Measurements from ENCODE around the gene MARCHF2.

The MARCHF2 gene

GRCh38 chr19:8393871-8394250, 19.2 kb upstream of the MARCHF2 start:
- TF ChIP-seq MYC (IDR thresholded peaks at IDR 0.05; ENCODE audit: low read depth, low read length) (no peak), POLR2A (IDR thresholded peaks at IDR 0.05; ENCODE audit: extremely low read depth, insufficient read length) (no peak), CTCF (IDR thresholded peaks at IDR 0.05; ENCODE audit: low read depth, low read length) (no peak), MAX (IDR thresholded peaks at IDR 0.05; ENCODE audit: low read depth, low read length) (no peak)
- H3K4me3 ChIP-seq (ENCODE audit: low read depth, low read length) = no peak overlapping the region
- peak; percentile 12 for DNase-seq (ENCODE audit: low read depth)

- DNase-seq (ENCODE audit: low read depth) = peak; percentile 34
- H3K4me3 ChIP-seq (ENCODE audit: low read depth, low read length) = no peak overlapping the region
- TF ChIP-seq CTCF (IDR thresholded peaks at IDR 0.05; ENCODE audit: low read depth, low read length) = no peak
- no peak for TF ChIP-seq MYC (IDR thresholded peaks at IDR 0.05; ENCODE audit: low read depth, low read length)
- no peak for TF ChIP-seq POLR2A (IDR thresholded peaks at IDR 0.05; ENCODE audit: extremely low read depth, insufficient read length)
- no peak for TF ChIP-seq MAX (IDR thresholded peaks at IDR 0.05; ENCODE audit: low read depth, low read length)
Observed at GRCh38 chr19:8395621-8396082, 17.5 kb upstream of the MARCHF2 start.

- TF ChIP-seq POLR2A (IDR thresholded peaks at IDR 0.05; ENCODE audit: extremely low read depth, insufficient read length) (no peak), MAX (IDR thresholded peaks at IDR 0.05; ENCODE audit: low read depth, low read length) (no peak), CTCF (IDR thresholded peaks at IDR 0.05; ENCODE audit: low read depth, low read length) (no peak), MYC (IDR thresholded peaks at IDR 0.05; ENCODE audit: low read depth, low read length) (no peak)
Observed at GRCh38 chr19:8396185-8396562, 16.9 kb upstream of the MARCHF2 start.

GRCh38 chr19:8396563-8397203, 16.4 kb upstream of the MARCHF2 start:
- H3K4me3 ChIP-seq (ENCODE audit: low read depth, low read length) = no peak overlapping the region
- peak; percentile 90 for DNase-seq (ENCODE audit: low read depth)
- TF ChIP-seq CTCF (IDR thresholded peaks at IDR 0.05; ENCODE audit: low read depth, low read length) = peak; percentile 100
- TF ChIP-seq POLR2A (IDR thresholded peaks at IDR 0.05; ENCODE audit: extremely low read depth, insufficient read length) = no peak
- TF ChIP-seq MAX (IDR thresholded peaks at IDR 0.05; ENCODE audit: low read depth, low read length) = no peak
- TF ChIP-seq MYC (IDR thresholded peaks at IDR 0.05; ENCODE audit: low read depth, low read length) = no peak

More at GRCh38 chr19:8396185-8396562, 16.9 kb upstream of the MARCHF2 start:
- no peak for DNase-seq (ENCODE audit: low read depth)
- no peak overlapping the region for H3K4me3 ChIP-seq (ENCODE audit: low read depth, low read length)

- DNase-seq (ENCODE audit: low read depth) = no peak
- no peak overlapping the region for H3K4me3 ChIP-seq (ENCODE audit: low read depth, low read length)
- no peak for TF ChIP-seq CTCF (IDR thresholded peaks at IDR 0.05; ENCODE audit: low read depth, low read length)
- no peak for TF ChIP-seq MYC (IDR thresholded peaks at IDR 0.05; ENCODE audit: low read depth, low read length)
- TF ChIP-seq MAX (IDR thresholded peaks at IDR 0.05; ENCODE audit: low read depth, low read length) = no peak
- no peak for TF ChIP-seq POLR2A (IDR thresholded peaks at IDR 0.05; ENCODE audit: extremely low read depth, insufficient read length)
Observed at GRCh38 chr19:8397271-8397670, 15.8 kb upstream of the MARCHF2 start.

All from NB4 (cell line).